IPS DF 4.7 (cell line): ENCODE results near the gene VWA1.
"Not testable (repeated sequence)": the region's sequence is repeated elsewhere in the genome, so short reads cannot be mapped to it uniquely, and the experiment has no call there.

ENCODE experiments used
- DNase-seq: peaks from one replicate; pipeline ENCODE4 v3.0.0-alpha.2; 2013; ENCODE audit warnings: low spot score; ENCODE audit errors: extremely low read depth

The VWA1 gene

GRCh38 chr1:1484976-1485750 lies 49.7 kb downstream of the VWA1 start:
- not testable (repeated sequence) for DNase-seq

- not testable (repeated sequence) for DNase-seq
Measured at GRCh38 chr1:1485755-1486317, 50.3 kb downstream of the VWA1 start.

DNA sequence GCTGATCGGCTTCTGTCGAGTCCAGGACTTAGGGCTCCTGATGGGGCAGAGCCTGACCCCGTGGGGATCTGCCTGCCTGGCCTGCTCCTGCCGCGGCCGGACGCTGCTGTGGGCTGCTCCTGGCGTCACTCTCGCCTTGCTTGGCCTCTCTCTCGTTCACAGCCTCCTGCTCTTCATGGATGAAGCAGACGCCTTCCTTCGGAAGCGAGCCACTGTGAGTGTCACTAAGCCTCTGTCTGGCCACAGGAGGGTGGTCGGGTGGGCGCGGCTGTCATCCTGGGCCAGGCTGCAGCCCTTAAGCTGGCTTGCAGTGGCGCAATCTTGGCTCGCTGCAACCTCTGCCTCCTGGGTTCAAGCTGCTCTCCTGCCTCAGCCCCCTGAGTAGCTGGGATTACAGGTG lies 52.2 kb downstream of the VWA1 start:
- DNase-seq, result no peak

GRCh38 chr1:1489231-1489630 lies 53.7 kb downstream of the VWA1 start:
- DNase-seq, result no peak

DNA sequence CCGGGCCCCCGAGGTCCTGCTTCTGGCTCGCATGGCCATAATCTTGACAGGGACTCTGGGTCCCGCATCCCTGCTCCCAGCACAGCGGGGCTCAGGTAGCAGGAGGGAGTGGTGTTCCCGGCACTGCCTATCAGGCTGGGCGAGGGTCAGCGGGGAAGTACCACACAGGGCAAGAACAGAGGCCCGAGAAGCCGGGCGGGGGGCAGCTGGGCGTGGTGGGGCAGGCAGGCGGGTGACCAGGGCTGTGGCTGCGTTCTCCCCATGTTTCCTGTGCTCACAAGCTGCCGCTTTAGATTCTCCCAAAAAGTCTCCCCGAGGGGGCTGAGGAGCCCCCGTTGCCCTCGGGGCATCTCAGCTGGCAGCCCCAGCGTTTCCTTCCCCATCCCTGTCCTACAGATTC lies 54.4 kb downstream of the VWA1 start:
- DNase-seq, result no peak

DNA sequence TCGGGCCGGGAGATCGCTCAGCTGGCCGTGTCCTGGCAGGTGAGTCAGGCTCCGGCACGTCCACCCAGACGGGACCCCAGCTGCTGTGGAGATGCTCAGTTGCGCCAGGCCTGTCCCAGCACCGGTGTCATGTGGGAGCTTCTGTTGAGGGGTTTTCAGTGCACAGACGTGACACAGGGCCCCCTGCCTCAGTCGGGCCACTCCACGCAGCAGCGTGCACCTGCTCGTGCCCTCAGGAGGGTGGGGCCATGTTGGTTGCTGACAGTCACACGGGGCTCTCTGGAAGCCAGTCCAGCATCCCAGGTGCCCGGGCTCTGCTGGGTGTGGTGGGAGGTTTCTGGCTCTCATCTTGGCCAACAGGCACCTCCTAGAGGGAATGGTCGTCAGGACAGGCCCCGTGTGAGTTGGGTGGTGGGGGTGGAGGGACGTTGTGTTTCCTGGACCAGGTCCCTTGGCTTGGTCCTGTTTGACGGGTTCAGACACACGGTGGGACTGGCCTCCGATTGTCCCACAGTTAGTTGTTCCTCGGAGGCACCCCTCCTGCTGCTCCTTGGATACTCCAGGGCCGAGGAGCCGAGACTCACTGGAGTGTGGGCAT lies 55.2 kb downstream of the VWA1 start:
- DNase-seq, result no peak

DNA sequence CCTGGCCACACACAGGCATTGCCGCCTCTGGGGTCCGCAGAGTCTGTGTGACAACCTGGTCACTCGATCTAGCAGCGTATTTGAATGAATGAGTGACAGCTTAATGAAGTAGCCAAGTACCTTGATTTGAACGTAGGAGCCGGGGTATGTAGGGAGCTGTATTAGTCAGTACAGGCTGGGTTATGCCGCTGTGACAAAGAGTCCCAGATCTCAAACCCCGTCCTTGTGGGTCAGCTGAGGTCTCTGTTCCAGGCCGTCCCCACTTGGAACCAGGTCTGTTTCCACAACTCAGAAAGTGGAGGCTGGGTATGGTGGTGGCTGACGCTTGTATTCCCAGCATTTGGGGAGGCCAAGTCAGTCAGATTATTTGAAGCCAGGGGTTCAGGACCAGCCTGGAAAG lies 56.1 kb downstream of the VWA1 start:
- DNase-seq, result no peak
